ENCODE data around the gene HSPB8. TPM values are rescaled to one million over a fixed set of nuclear protein-coding genes. Genes with fewer than 3 reads are reported as not detected.

The HSPB8 gene
- total and polyA plus RNA-seq, 5 donors from 2014 or later: not detected

DNA sequence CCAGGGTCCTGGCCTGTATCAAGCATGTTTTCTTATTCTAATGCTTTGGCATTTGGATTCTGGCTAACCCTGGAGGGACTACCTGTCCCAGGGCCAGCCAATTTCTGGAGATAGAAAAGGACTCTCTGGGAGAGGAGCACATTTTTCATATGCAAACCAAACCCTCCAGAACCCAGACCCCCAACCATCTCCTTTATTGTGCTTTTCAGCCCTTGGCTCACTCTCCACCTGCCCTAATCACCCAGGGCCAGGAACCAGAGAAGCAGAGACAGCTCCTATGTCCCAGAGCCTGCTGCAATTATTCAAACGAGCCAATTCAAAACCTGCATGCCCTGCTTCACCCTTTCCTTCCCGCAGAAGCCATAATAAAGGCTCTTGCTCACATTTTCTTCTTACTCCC, 23.8 kb downstream of the HSPB8 start:
- no peaks in the 10 kb centered on the region for H3K36me3 Mint-ChIP-seq

DNA sequence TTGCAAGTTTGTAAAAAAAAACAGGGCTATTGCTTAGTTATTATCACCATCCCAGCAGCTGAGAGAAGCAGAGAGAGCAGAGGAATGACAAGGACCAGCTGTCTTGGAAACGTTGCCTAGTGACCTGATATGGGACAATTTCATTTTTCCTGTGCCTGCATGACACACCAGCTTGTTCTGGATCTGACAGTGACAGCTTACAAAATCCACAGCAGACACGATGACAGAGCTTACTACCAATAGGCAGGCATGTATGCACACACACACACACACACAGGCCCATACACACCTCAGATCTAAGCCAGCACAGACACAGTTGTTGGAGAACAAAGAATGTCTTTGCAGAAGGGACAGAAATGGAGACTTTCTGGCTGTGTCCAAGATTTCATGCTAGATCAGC, 25.4 kb downstream of the HSPB8 start:
- Mint-ChIP-seq H3K27ac (no peak overlapping the region), H3K4me3 (no peak overlapping the region), H3K4me1 (no peaks in the 10 kb centered on the region), H3K36me3 (no peaks in the 10 kb centered on the region), H3K27me3 (no peaks in the 10 kb centered on the region), H3K9me3 (peaks cover 0 to 2% (median 0%) of the 10 kb centered on the region in 7 donors)
- H3K27me3 ChIP-seq (ENCODE audit: control insufficient read depth, insufficient read depth, low read length): no peaks in the 10 kb centered on the region
- H3K27ac ChIP-seq (ENCODE audit: insufficient read depth, low read length, poor library complexity, severe bottlenecking): no peak overlapping the region
- no peaks in the 10 kb centered on the region for H3K36me3 ChIP-seq (ENCODE audit: control insufficient read depth, insufficient read depth, low read length)
- H3K4me1 ChIP-seq (ENCODE audit: control insufficient read depth, insufficient read depth, low read length, poor library complexity, severe bottlenecking): no peaks in the 10 kb centered on the region
- H3K4me3 ChIP-seq (ENCODE audit: low read depth, low read length): no peak overlapping the region
- no peaks in the 10 kb centered on the region for H3K9me3 ChIP-seq (ENCODE audit: control insufficient read depth in 2 of 2, low read length in 2 of 2)
- ATAC-seq (ENCODE audit: low read depth in 2 of 2) (no peak), DNase-seq (no peak)

More for the DNA sequence above, 23.8 kb downstream of the HSPB8 start:
- ATAC-seq (ENCODE audit: low read depth in 2 of 2): no peak
- no peak overlapping the region for H3K4me3 Mint-ChIP-seq
- H3K27me3 ChIP-seq (ENCODE audit: control insufficient read depth, insufficient read depth, low read length): no peaks in the 10 kb centered on the region
- no peak overlapping the region for H3K27ac Mint-ChIP-seq
- H3K27ac ChIP-seq (ENCODE audit: insufficient read depth, low read length, poor library complexity, severe bottlenecking): no peak overlapping the region
- no peaks in the 10 kb centered on the region for H3K4me1 Mint-ChIP-seq
- no peaks in the 10 kb centered on the region for H3K4me1 ChIP-seq (ENCODE audit: control insufficient read depth, insufficient read depth, low read length, poor library complexity, severe bottlenecking)
- no peaks in the 10 kb centered on the region for H3K36me3 ChIP-seq (ENCODE audit: control insufficient read depth, insufficient read depth, low read length)
- H3K27me3 Mint-ChIP-seq: no peaks in the 10 kb centered on the region
- no peak for DNase-seq
- H3K9me3 ChIP-seq (ENCODE audit: control insufficient read depth in 2 of 2, low read length in 2 of 2): no peaks in the 10 kb centered on the region
- peaks cover 0 to 2% (median 0%) of the 10 kb centered on the region in 7 donors for H3K9me3 Mint-ChIP-seq
- no peak overlapping the region for H3K4me3 ChIP-seq (ENCODE audit: low read depth, low read length)

DNA sequence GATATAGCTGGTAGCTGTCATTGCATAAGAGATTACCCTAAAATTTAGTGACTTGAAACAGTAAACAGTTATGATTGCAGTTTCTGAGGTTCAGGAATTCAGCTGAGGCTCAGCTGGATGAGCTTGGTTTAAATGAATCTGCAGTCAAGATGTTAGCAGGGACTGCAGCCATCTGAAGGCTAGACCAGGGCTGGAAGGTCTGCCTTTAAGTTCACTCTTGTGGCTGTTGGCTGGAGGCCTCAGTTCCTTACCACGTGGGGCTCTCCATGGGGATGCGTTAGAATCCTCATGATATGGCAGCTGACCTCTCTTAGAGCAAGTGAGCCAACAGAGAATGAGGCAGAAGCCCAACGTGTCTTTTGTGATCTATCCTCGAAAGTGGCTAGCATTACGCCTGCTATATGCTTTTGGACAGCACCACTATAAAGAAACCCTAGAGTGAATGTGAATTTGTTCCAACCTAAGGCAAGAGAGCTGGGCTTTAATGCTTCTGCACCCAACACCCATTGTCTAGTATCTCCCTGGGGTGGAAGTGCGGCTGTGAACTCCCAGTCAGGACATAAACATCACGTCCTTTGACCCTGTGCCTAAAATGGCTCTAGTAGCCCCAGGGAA, 26.0 kb downstream of the HSPB8 start:
- Histone ChIP-seq H3K27ac (ENCODE audit: insufficient read depth, low read length, poor library complexity, severe bottlenecking) (no peak overlapping the region), H3K4me1 (ENCODE audit: control insufficient read depth, insufficient read depth, low read length, poor library complexity, severe bottlenecking) (no peaks in the 10 kb centered on the region), H3K4me3 (ENCODE audit: low read depth, low read length) (no peak overlapping the region), H3K9me3 (ENCODE audit: control insufficient read depth in 2 of 2, low read length in 2 of 2) (no peaks in the 10 kb centered on the region), H3K36me3 (ENCODE audit: control insufficient read depth, insufficient read depth, low read length) (no peaks in the 10 kb centered on the region), H3K27me3 (ENCODE audit: control insufficient read depth, insufficient read depth, low read length) (no peaks in the 10 kb centered on the region)
- ATAC-seq (ENCODE audit: low read depth in 2 of 2) (no peak), DNase-seq (no peak)
- Mint-ChIP-seq H3K4me1 (no peaks in the 10 kb centered on the region), H3K27me3 (no peaks in the 10 kb centered on the region), H3K9me3 (peaks cover 0 to 2% (median 0%) of the 10 kb centered on the region in 7 donors), H3K36me3 (no peaks in the 10 kb centered on the region), H3K27ac (no peak overlapping the region), H3K4me3 (no peak overlapping the region)

DNA sequence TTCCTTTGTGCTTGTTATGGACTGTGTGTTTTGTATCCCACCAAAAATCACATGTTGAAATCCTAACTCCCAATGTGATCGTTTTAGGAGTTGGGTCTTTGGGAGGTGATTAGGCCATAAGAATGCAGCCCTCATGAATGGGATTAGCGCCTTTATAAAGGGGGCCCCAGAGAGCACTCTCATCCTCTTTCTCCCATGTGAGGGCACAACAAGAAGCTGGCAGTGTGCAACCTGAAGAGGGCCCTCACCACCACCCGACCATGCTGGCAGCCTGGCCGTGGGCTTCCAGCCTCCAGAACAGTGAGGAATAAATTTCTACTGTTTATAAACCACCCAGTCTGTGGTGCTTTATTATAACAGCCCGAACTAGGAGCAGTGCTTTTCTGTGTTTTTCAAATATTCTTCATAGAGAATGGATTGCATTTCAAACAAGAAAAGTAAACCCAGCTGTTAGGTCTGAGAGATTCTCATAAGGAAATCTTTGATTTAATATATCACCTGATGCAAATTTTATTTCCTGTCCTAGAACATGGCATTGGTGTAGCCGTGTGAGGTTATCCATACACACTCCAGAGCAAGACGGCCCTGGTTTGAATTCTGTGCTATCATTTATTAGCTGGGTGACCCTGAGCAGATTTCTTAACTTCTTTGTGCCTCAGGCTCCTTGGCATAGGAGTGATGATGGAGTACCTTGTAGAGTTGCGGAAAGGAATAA, 27.8 kb downstream of the HSPB8 start:
- no peaks in the 10 kb centered on the region for H3K36me3 ChIP-seq (ENCODE audit: control insufficient read depth, insufficient read depth, low read length)
- no peaks in the 10 kb centered on the region for H3K9me3 Mint-ChIP-seq
- H3K9me3 ChIP-seq (ENCODE audit: control insufficient read depth in 2 of 2, low read length in 2 of 2): no peaks in the 10 kb centered on the region

DNA sequence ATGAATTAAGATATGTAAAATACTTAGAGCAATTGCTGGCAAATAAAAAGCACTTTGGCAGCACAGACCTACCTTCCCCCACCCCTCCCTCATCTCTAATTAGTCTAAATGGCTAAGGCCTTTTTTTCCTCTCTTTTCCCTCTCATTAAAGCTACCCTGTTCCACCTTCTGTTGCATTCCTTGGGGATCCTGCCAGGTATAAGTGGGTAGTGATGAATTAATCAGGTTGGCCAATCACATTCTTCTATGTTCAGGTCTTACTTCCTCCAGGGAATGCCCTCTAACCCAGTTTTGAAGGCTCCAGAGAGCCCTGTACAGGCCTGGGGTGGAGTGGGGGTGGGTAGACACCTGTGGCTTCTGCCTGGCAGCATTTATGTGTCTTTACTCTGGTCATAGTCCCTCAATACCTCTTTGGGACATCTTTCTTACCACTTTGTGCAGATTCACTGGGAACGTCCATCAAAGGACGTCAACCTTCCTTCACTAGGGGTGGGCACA, 28.4 kb downstream of the HSPB8 start:
- no peak overlapping the region for H3K27ac Mint-ChIP-seq
- no peaks in the 10 kb centered on the region for H3K9me3 ChIP-seq (ENCODE audit: control insufficient read depth in 2 of 2, low read length in 2 of 2)
- H3K36me3 Mint-ChIP-seq: no peaks in the 10 kb centered on the region
- no peak overlapping the region for H3K4me3 Mint-ChIP-seq
- no peak overlapping the region for H3K27ac ChIP-seq (ENCODE audit: insufficient read depth, low read length, poor library complexity, severe bottlenecking)
- ATAC-seq (ENCODE audit: low read depth in 2 of 2) (no peak), DNase-seq (no peak)
- no peak overlapping the region for H3K4me3 ChIP-seq (ENCODE audit: low read depth, low read length)
- no peaks in the 10 kb centered on the region for H3K27me3 ChIP-seq (ENCODE audit: control insufficient read depth, insufficient read depth, low read length)
- H3K4me1 ChIP-seq (ENCODE audit: control insufficient read depth, insufficient read depth, low read length, poor library complexity, severe bottlenecking): no peaks in the 10 kb centered on the region
- H3K36me3 ChIP-seq (ENCODE audit: control insufficient read depth, insufficient read depth, low read length): no peaks in the 10 kb centered on the region
- H3K27me3 Mint-ChIP-seq: no peaks in the 10 kb centered on the region
- H3K9me3 Mint-ChIP-seq: no peaks in the 10 kb centered on the region
- no peaks in the 10 kb centered on the region for H3K4me1 Mint-ChIP-seq

More for the DNA sequence above, 27.8 kb downstream of the HSPB8 start:
- ATAC-seq (ENCODE audit: low read depth in 2 of 2): no peak
- H3K4me1 ChIP-seq (ENCODE audit: control insufficient read depth, insufficient read depth, low read length, poor library complexity, severe bottlenecking): no peaks in the 10 kb centered on the region
- no peaks in the 10 kb centered on the region for H3K36me3 Mint-ChIP-seq
- no peaks in the 10 kb centered on the region for H3K27me3 ChIP-seq (ENCODE audit: control insufficient read depth, insufficient read depth, low read length)
- H3K27ac ChIP-seq (ENCODE audit: insufficient read depth, low read length, poor library complexity, severe bottlenecking): no peak overlapping the region
- no peaks in the 10 kb centered on the region for H3K4me1 Mint-ChIP-seq
- no peak for DNase-seq
- no peak overlapping the region for H3K27ac Mint-ChIP-seq
- no peaks in the 10 kb centered on the region for H3K27me3 Mint-ChIP-seq
- H3K4me3 Mint-ChIP-seq: no peak overlapping the region
- H3K4me3 ChIP-seq (ENCODE audit: low read depth, low read length): no peak overlapping the region

DNA sequence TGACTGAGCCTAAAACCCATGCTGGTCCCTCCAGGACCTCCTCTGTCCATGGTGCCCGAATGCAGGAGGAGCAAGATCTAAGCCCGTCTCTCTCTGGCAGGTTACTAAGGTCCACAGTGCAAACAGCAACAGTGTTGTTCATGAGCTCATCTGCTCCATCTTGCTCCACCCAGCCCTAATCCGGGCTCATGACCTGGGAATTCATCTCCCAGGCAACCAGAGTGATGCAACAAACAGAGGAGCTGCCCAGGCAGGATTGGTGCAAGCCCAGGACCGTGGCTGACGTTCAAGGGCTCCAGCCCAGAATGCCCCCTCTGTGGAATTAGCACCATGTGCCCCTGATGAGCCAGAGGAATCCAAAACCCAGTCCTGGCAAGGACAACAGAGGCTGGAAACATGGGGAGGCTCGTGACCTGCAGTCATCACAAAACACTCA, 29.9 kb downstream of the HSPB8 start:
- no peaks in the 10 kb centered on the region for H3K9me3 ChIP-seq (ENCODE audit: control insufficient read depth in 2 of 2, low read length in 2 of 2)
- Mint-ChIP-seq H3K36me3 (no peaks in the 10 kb centered on the region), H3K4me3 (no peak overlapping the region), H3K27ac (no peak overlapping the region), H3K4me1 (no peaks in the 10 kb centered on the region), H3K27me3 (no peaks in the 10 kb centered on the region), H3K9me3 (no peaks in the 10 kb centered on the region)
- H3K4me3 ChIP-seq (ENCODE audit: low read depth, low read length): no peak overlapping the region
- H3K4me1 ChIP-seq (ENCODE audit: control insufficient read depth, insufficient read depth, low read length, poor library complexity, severe bottlenecking): no peaks in the 10 kb centered on the region
- no peak overlapping the region for H3K27ac ChIP-seq (ENCODE audit: insufficient read depth, low read length, poor library complexity, severe bottlenecking)
- no peak for DNase-seq
- no peaks in the 10 kb centered on the region for H3K36me3 ChIP-seq (ENCODE audit: control insufficient read depth, insufficient read depth, low read length)
- ATAC-seq (ENCODE audit: low read depth in 2 of 2): no peak
- no peaks in the 10 kb centered on the region for H3K27me3 ChIP-seq (ENCODE audit: control insufficient read depth, insufficient read depth, low read length)

DNA sequence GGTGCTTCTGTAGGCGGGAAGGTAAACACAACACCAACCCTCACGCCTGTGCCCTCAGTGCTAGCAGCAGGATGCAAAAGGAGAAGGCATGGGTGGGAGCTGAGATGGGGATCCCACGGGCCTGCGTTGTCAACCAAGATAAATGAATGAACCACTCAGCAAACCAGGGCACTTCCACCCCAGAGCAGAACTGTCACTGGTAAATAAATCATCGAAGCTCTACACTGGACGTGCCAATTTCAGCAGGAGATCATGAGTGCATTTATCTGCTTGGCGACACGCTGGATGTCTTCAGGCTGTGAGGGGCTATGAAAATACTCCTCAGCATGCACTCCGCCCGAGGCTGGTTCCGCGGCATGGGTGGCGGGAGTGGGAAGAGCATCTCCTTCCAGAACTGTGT, 33.2 kb downstream of the HSPB8 start:
- no peaks in the 10 kb centered on the region for H3K9me3 ChIP-seq (ENCODE audit: control insufficient read depth in 2 of 2, low read length in 2 of 2)
- H3K27me3 ChIP-seq (ENCODE audit: control insufficient read depth, insufficient read depth, low read length): no peaks in the 10 kb centered on the region
- ATAC-seq (ENCODE audit: low read depth in 2 of 2) (no peak), DNase-seq (no peak)
- Mint-ChIP-seq H3K9me3 (peaks cover 0 to 4% (median 0%) of the 10 kb centered on the region in 7 donors), H3K4me1 (no peaks in the 10 kb centered on the region), H3K27me3 (no peaks in the 10 kb centered on the region), H3K27ac (no peak overlapping the region), H3K36me3 (no peaks in the 10 kb centered on the region), H3K4me3 (no peak overlapping the region)
- no peak overlapping the region for H3K27ac ChIP-seq (ENCODE audit: insufficient read depth, low read length, poor library complexity, severe bottlenecking)
- H3K4me3 ChIP-seq (ENCODE audit: low read depth, low read length): no peak overlapping the region
- no peaks in the 10 kb centered on the region for H3K36me3 ChIP-seq (ENCODE audit: control insufficient read depth, insufficient read depth, low read length)
- H3K4me1 ChIP-seq (ENCODE audit: control insufficient read depth, insufficient read depth, low read length, poor library complexity, severe bottlenecking): no peaks in the 10 kb centered on the region

DNA sequence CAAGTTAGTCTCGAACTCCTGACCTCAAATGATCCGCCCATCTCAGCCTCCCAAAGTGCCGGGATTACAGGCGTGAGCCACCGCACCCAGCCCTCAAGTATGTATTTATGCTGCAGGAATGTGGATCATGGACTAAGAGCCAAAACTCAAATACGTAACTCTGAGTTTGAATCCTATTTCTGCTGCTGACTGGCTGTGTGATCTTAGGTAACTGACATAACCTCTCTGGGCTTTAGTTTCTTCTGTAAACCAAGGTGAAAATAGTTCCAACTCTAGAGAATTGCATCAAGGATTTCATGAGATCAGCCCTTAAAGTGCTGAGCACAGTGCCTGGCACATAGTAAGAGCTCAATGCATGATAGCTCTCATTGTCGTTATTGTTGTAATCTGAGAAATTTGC, 37.4 kb downstream of the HSPB8 start:
- no peak for DNase-seq
- Mint-ChIP-seq H3K4me1 (no peaks in the 10 kb centered on the region), H3K9me3 (peaks cover 0 to 4% (median 0%) of the 10 kb centered on the region in 7 donors), H3K4me3 (no peak overlapping the region), H3K27me3 (peaks cover 5% of the 10 kb centered on the region), H3K27ac (no peak overlapping the region), H3K36me3 (no peaks in the 10 kb centered on the region)
- Histone ChIP-seq H3K27ac (ENCODE audit: insufficient read depth, low read length, poor library complexity, severe bottlenecking) (no peak overlapping the region), H3K27me3 (ENCODE audit: control insufficient read depth, insufficient read depth, low read length) (no peaks in the 10 kb centered on the region), H3K9me3 (ENCODE audit: control insufficient read depth in 2 of 2, low read length in 2 of 2) (no peaks in the 10 kb centered on the region), H3K4me1 (ENCODE audit: control insufficient read depth, insufficient read depth, low read length, poor library complexity, severe bottlenecking) (no peaks in the 10 kb centered on the region), H3K36me3 (ENCODE audit: control insufficient read depth, insufficient read depth, low read length) (no peaks in the 10 kb centered on the region), H3K4me3 (ENCODE audit: low read depth, low read length) (no peak overlapping the region)
- ATAC-seq (ENCODE audit: low read depth in 2 of 2): no peak

All from CD4-positive, CD25-positive, alpha-beta regulatory T cell (primary cell).